Activated CD4-positive, alpha-beta T cell treated with anti-CD3 and anti-CD28 coated beads, Interleukin-2, amount 50 U/mL, for 16 hours (primary cell): ENCODE measurements around the gene TSPAN9.

Source experiments
- DNase-seq: peaks from one replicate; pipeline ENCODE4 v3.0.0-alpha.2; 2020

Gene TSPAN9

DNA sequence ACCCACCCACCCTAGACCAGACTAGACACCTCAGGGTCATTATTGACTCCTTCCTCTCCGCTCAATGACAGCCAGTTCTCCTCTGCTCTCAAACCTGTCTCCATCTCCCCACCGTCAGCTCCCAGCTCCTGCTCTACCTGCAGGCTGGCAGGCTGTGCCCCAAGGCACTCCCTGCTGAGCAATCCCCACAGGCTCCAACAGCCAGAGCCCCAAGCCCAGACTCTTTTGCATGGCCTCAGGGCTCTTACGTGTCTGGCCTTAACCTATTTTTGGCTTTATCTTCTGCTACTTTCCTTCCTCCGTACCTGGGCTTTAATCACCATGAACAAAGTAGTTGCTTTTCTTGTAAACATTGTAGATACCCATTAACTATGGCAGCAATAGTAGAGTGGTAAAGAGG lies 250.9 kb downstream of the TSPAN9 start:
- no peak for DNase-seq

DNA sequence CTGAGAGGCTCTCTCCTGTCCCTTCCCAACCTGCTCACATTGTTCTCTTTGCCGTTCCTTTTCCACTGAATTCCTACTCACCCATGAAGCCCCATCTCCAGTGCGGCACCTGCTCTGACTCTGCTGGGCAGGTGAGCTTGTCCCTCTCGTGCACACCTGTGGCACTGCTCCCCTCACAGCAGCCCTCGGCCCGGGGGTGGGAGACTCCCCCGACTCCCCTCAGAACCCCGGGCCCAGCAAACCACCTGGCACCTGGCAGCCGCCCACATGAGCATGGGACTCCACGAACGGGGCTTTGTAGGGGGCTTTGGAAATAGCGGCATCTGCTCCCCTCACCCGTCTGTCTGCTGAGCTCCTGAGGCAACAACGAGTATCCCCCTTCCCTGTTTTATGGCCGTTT lies 251.4 kb downstream of the TSPAN9 start:
- DNase-seq, result no peak

DNA sequence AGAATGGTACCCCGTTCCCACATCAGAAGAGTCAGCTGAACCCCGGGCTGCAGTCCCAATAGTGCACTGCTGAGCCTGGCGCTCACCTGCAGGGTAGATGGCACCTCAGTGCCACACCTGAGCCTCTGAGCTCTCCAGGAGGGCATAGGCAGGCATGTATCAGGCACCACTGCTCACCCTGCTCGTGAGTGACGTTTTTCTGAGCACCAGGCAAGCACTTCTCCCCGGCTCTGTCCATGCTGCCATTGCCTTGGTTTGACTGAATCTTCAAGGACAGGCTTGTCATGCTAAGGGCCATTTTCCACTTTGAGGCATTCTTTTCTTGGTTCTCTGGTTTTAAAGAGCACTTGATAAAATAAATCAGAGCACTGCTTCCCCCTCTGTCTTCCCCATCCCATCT lies 252.2 kb downstream of the TSPAN9 start:
- DNase-seq, result no peak

DNA sequence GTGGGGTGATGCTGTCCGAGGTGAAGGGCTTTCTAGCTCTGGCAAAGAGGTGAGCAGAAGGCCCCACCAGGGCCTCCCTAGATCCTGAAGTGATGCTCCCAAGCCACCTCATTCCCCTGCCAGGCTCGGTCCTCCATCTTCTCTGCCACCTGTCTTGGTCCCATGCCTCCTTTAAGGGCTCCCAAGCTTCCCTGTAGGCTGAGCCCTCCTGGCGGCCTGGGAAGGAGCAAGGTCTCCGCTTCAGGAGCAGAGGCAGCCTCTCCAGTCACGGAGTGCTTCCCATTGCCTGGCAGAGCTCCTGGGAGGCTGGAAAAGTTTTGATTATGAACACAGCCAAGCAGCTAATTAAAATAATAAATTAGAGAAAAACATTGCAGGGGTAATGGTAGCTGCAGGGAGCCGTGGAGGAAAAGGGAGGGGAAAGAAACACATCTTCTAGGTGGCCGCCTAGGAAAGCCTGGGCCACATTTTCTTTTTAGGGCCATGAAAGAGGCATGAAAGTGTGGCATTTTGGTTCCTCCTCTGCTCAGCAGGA lies 253.9 kb downstream of the TSPAN9 start:
- no peak for DNase-seq

DNA sequence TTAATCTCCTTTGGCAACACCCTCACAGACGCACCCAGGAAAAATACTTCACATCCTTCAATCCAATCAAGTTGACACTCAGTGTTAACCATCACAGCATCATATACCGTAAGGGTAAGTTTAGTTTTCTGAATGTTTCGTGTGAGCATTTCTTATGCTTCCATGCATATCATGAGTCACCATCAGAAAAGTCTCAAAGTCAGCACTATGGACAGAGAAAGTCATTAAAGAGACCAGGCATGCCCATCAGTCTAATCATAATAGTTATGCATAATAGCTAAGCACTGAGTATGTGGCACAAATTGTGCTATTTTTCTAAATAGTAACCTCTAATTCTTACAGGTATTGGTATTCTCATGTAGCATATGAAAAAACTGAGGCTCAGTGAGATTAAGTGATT lies 255.0 kb downstream of the TSPAN9 start:
- no peak for DNase-seq

DNA sequence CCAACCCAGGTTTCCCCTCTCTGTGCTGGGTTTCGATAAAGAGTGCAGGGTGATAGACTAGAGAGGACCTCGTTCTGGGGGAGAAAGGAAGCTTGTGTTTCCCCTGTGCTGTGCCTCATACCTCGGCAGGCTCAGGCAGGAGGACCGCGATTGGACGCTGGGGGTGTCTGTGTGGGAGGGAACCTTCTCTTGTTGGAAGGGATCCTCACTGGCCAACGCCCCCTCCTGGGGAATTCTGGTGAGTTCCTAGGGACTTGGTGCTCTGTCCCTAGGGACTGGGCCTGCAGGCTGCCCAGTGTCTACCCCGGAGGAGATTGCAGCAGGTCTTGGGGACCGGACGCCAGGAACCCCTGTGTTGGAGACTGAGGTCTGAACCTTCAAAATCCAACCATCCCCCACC lies 256.4 kb downstream of the TSPAN9 start:
- DNase-seq, result no peak

DNA sequence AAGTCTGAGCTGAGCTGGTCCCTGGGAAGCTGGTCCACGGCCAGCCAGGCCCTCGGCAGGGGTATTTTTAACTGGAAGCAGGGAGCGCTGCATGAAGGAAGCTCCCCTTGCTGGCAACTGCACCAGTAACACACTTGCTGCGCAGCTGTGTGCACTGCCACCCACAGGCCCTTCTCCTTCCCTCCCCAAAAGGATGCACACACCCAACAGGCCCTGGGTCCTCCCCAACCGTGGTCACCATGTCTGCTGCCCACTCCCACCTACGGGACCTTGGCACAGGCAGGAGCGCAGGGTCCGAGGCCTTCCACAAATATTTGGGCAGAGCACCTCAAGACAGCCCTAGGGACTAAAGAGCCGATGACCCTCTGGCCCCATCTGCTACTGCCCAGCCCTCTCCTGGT lies 256.8 kb downstream of the TSPAN9 start:
- no peak for DNase-seq

DNA sequence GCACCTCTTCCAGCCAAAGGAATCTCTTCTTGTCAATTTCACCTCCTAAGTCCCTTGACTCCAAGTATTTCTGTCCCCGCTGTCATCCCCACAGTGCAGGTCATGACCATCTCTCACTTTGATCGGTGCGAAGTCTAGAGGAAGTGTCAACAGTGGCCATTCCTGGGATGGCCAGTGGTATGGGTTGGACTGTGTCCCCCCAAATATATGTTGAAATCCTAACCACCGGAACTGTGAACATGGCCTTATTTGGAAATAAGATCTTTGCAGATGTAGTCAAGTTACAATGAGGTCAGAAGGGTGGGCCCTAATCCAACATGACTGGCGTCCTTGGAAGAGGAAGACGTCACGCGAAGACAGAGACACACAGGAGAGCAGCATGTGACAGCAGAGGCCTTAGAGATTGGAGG lies 257.9 kb downstream of the TSPAN9 start:
- no peak for DNase-seq
